Stimulated activated CD4-positive, alpha-beta T cell treated with anti-CD3 and anti-CD28 coated beads, Interleukin-4, amount 100 ng/mL, for 48 hours (primary cell): ENCODE measurements around the gene PPP2R2C.

ENCODE experiments used
- DNase-seq, 2 donors: peaks; one replicate each; pipeline ENCODE4 v3.0.0-alpha.2; 2020; ENCODE audit warnings: low read depth in 2 of 2

PPP2R2C gene

DNA sequence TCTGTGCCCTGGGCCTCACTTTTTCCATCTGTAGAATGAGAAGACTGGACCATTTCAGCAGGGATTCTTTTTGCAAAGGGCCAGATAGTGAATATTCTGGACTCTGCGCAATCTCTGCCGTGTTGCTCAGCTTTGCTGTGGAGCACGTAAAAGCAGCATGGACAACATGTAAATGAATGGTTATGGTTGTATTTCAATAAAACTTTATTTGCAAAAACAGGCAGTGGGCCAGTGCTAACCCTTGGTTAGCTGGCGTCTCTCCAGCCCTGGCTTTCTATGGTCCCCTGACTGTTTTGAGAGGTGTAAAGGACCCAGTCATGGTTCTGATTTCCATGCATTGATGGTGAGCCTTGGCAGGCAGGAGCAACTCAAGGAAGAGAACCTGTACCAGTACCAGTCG lies 184.1 kb downstream of the PPP2R2C start:
- DNase-seq: no peak

GRCh38 chr4:6287017-6287788 lies 185.2 kb downstream of the PPP2R2C start:
- DNase-seq: no peak

DNA sequence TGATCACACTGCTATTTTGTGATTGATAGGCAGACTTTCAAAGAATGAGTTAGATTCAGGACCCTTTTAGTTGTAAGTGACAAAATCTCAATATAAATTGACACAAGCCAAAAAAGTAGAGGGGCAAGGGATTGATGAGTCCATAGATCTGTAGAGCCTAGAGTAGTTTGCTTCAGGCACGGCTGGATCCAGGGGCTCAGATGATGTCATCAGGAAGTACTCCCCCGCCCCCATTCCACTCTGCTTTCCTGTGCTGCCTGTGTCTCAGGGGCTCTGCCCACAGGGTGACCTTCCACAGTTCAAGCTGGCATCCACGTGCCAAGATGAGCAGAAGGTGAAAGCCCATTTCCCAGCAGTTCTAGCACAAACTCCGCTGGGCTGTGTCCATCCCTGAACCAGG lies 189.1 kb downstream of the PPP2R2C start:
- DNase-seq: no peak

DNA sequence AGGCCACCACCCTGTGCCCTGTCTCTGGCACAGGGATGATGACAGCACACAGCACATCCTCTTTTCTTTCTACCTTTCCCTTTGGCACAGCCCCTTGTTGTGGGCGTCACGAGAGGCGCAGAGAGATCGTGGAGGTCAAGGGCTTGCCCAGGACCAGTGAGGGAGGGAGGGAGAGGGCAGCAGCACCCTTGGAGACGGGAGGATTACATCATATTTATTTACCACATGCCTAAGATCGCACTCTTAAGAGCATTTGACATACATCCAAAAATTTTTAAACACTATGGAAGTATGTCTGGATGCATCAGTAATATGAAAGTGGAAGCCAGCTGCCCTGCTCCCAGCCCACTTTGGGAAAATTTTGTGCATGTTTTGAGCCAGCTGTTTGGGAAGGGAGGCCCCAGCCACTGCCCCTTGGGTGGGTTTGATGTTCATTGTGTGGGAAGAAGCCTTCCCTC lies 190.1 kb downstream of the PPP2R2C start:
- DNase-seq: no peak

DNA sequence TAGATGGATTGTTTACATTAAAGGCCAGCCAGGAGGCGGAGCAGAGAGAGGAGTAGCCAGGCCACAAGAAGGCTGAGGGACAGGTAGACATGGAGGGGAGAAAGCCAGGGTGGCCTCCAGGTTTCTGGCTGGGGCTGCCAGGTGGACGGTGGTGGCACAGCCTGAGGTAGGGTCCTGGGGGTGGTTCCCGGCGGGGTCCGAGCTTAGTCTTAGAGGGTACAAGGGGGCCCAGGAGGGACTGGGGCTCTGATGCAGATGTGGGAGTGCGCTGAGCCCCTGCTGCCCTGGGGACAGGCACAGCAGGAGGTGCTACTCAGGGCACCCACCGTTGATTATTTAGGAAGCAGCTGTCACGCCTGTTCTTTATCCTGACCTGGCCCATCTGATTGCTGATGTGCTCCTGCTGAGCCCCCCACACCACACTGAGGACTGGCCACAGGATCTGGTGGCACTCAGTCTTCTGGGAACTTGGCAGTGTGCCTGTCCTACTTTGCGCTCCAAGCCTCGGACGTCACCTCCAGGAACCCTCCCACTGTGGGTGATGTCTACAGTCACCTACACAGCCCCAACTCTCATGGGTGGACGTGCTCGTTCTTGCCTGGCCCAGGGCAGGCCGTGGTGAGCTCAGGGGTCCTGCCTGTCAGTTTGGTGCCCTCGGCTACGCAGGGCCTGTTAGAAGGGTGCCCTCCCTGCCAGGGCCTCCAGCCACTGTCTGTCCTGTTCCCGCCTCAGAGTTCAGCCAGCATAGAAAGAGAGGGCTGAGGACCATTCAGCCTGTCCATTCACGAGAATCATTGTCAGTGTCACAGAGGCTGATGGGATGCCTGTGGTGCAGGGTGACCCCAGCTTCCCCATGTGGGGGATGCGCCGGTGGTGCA lies 190.7 kb downstream of the PPP2R2C start:
- DNase-seq: no peak

DNA sequence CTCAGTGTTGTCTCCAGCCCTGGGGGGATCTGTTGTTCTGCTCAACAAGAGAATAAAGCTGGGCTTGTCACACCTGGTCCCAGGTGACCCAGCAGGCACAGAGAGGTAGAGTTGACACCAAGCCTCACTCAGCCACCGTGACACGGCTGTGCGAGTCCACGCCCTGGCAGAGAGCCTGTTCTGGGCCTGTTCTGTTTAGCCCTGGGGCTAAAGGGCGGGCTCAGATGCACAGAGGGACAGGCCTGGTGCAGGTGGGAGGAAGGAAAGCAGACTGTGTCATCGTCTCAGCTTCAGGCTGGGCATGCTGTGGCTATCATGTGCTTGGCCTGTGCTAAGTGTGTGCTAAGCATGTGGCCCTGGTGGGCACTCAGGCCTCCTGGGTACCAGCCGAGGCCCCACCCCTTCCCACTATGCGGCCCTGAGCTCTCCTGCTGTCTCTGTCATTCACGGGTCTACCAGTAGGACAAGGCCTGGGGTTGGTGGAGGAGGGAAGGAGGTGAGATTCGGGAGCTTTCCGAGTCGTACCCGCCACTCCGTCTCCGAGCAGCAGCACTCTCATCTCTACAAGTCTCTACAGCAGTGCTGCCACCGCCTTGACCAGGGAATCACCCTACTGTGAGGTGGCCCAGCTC lies 191.9 kb downstream of the PPP2R2C start:
- DNase-seq: no peak

- no peak for DNase-seq
Observed at GRCh38 chr4:6279582-6280289, 192.7 kb downstream of the PPP2R2C start.

DNA sequence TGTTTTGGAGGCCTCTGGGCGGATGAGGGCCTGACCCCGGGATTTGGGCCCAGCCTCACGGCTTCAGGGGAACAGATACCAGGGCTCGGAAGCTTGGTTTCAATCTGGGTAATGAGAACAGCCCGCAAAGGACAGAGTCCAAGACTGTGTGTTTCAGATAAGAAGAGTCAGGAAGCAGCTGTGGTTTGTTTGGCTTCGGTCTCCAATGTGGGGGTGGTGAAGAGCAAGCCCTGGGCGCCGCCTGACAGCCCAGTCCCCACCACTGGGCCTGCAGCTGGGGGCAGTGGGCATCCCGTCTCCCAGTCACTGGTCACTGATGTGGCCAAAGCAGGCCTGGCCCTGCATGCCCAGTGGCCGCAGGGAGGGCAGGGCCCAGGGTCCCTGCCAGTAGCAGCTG lies 193.6 kb downstream of the PPP2R2C start:
- DNase-seq: no peak

DNA sequence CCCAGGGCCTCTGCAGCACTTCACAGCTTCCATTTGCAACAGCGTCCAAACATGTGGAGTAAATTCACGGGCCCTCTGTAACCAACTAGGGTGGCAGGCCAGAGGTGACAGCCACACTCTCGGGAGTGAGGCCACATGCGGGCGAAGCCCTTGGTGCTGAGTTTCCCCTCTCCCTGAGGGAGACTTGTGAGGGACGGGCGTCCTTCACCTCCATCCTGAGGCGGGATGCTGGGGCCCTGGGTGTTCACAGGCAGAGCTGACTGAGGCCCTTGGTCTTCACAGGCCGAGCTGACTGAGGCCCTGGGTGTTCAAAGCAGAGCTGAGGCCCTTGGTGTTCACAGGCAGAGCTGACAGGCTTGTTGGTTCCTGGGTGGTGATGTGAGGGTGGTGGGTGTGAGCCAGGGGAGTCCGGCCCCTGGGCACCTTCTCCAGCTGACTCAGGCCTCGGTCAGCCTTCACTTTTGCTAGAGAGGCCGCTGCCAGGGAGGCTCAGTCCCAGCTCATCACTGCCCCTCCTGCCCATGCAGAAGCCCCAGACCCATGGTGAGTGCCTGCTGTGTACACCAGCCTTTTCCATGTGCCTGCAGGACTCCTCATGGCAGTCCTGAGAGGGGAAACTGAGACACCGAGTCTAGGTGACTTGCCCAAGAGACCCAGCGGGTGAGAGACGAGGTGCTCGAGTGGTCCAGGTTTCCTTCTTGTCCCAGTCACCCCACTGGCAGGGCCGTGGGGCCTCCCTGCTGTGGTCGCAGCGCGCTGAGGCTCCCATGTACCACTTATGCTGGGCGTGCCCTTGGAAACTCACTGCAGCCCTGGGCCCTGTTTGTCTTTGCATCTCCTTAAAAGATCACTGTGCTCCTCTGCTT lies 194.2 kb downstream of the PPP2R2C start:
- DNase-seq: no peak

DNA sequence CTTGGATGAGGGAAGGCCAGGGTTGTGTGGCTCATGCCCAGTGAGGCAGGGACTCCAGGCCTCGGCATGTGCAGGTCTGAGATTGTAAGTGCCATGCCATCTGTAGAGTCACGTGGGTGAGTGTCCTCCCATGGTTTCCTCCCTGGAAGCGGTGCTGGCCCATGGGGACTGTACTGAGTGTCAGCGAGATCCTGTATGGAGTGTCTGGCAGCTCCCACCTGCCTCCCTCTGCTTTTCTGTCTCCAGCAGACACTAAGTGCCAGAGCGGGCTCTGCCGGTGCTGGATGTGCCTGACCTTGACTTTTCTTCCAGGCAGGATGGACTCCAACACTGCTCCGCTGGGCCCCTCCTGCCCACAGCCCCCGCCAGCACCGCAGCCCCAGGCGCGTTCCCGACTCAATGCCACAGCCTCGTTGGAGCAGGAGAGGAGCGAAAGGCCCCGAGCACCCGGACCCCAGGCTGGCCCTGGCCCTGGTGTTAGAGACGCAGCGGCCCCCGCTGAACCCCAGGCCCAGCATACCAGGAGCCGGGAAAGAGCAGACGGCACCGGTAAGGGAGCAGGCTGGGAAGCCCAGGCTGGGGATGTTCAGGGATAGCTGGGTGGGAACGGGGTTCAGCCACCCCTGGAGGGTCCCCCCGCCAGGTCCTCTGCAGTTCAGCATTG lies 195.1 kb downstream of the PPP2R2C start:
- DNase-seq: no peak

DNA sequence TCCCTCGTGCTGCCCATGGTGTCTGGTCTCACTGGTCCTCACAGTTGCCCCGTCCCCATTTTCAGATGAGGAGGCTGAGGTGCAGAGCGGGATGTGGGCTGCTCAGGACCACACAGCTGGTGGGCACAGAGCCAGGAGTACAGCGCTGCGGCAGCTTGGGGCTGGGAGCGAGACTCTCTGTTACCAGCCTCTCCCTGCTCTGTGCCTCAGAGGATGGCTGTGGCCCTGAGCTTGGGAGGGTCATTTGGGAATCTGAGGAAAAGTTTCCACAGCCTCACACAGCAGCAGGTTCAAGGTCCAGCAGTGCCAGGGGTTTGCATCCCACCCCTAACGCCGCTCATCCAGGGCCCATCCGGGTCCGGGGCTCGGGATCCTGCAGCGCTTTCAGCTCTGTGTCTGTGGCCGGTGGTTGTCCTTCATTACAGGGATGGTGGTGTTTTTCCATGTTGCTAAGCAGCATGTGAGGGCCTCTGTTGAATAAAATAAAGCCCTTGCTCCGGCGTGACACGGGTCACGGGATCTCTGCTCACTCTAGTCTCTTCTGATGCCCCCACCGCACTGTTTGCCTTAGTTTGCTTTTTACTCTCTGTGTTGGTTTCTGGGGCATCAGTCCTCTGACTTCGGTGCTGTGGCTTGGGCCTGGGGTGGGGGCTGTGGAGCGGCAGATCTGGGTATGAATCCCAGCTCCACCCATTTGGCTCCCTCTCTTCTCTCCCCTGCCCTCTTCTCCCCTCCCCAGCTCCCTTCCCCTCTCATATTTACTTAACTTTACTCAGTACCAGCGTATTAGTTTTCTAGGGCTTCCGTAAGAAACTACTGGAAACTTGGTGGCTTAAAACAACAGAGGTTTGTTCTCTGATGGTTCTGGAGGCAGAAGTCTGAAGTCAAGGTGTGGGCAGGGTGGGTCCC lies 196.3 kb downstream of the PPP2R2C start:
- no peak for DNase-seq

- DNase-seq: no peak
Observed at GRCh38 chr4:6275351-6275750, 197.1 kb downstream of the PPP2R2C start.

GRCh38 chr4:6273661-6273990 lies 198.8 kb downstream of the PPP2R2C start:
- no peak for DNase-seq

DNA sequence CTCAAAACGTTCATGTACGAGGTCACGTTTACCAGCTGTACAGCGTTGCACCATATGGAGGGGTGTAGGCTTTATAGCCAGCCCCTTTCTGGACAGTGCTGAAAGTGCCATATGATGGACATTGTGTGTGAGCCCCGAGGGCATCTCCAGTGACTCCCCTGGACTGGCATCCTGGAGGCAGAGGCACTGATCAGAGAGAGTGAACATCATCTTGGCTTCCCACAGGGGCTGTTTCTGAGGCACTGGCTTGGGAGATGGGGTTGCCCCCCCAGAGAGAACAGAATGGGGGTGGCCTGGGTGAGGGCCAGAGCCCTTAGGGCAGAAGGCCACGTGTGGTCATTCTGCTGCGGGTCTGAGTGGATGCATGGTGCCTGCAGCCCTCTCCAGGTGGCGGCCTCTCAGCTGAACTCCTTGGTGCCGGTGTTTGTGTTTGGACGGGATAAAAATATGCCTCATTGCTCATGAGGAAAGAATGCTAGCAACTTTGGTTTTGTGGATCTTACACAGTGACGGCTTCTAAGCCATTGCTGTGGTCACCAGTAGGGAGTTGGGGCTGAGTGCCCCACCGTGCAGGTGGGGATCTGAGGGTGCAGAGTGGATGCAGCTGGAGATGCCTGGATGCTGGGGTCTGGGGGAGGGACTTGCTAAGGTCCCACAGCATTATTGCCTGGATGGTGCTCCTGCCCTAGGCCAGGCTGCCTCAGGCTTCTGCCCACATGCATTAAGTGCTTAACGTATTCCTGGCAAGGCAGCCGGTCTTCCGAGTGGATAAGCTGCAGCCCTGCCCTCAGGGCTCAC lies 199.4 kb downstream of the PPP2R2C start:
- DNase-seq: no peak

DNA sequence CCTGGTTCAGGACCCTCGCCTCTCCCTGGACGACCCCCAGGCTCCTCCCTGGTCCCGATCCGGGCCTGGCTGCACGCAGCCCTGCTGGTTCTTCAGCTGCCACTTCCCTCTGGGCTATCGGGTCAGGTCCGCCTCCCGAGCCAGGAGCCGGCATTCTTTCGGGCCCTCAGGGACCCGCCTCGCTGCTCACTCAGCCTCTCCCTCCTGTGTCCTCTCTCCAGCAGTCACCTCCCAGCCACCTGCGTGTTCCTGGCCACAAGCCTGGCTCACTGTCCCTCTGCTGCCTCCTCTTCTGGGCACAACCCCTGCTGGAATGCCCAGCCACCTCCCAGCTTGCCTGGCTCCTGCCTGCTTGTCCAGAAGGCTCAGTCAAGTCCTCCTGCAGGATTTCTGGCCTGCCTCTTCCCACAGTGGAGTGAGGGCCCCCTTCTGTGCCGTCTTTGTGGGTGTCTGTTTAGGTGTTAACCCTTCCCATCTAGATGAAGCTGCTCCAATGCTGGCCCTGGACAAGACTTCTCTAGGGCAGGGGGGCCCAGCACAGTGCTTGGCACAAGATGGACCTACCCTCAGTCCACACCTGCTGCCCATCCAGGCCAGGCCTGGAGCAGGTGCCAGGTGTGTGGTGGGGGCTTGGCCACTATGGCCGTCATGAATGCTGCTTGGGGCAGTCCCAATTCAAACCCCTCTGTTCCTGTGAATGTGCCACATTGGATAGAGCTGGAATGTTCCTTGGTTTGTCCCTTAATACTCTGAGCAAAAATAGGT lies 200.5 kb downstream of the PPP2R2C start:
- no peak for DNase-seq

GRCh38 chr4:6271206-6271605 lies 201.2 kb downstream of the PPP2R2C start:
- no peak for DNase-seq

DNA sequence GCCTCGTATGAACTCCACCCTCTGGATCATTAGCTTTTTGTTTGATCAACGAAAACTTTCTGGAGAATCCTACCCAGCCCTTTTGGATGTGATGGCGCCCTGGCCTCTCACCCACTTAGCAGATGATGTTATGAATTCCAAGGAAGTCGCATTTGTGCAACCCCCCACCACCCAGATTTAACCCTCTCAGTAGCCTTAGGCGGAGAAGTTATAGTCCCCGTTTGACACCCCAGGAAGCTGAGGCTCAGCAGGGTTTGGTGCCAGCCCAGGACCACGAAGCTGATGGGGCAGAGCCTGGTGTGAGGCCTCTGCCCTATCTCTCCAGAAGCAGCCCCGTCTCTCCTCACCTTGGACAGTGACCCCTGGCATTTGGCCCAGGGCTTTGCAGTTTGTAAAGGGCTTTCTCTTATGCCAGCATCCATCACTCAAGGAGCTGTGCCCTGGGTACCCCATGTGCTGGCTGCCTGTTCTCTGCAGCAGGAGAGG lies 201.7 kb downstream of the PPP2R2C start:
- no peak for DNase-seq
